SK-N-SH (cell line): Measurements from ENCODE around the gene EDN2. TPM values are rescaled to one million over a fixed set of nuclear protein-coding genes. Genes with fewer than 3 reads are reported as not detected.
A peak's percentile ranks its signal among the peaks of the same experiment; 100 is the strongest.

Source experiments
- CTCF ChIA-PET: fragments of 300-600, 350-600 bp; formaldehyde crosslinking; extraction: SDS; loops from one replicate; lab custom pipeline; 2021; lab: Yijun Ruan, JAX
- POLR2A ChIA-PET: fragments of 350-600 bp; sonication (Branson Sonifier 250); formaldehyde crosslinking; extraction: SDS; loops from one replicate; lab custom pipeline; 2020; ENCODE audit warnings: antibody characterized with exemption, inconsistent platforms; lab: Yijun Ruan, JAX
- DNase-seq: peaks from one replicate; pipeline ENCODE4 v3.0.0; 2012
- H2AFZ ChIP-seq: fragments of 200-600 bp; sonication (generic); 2 replicates; pipeline ENCODE4 v1.8.1; 2016; ENCODE audit warnings: antibody characterized with exemption, mild to moderate bottlenecking, low read depth
- H3F3A ChIP-seq: fragments of 200-600 bp; sonication (generic); replicated peaks from 2 replicates; pipeline ENCODE3; 2016; ENCODE audit warnings: antibody characterized with exemption, mild to moderate bottlenecking; ENCODE audit not compliant: insufficient read depth
- H3K27ac ChIP-seq, 2 experiments: fragments of 200-500 bp in 1 of 2; fragments of 200-600 bp in 1 of 2; sonication (Bioruptor generic) in 1 of 2; sonication (generic), shearing (Covaris generic) in 1 of 2; 2 replicates each; pipeline versions ENCODE4 v1.5.1 to v1.6.1; 2014 to 2016; ENCODE audit warnings: low read depth in 2 of 2, inconsistent platforms in 1 of 2, low read length in 1 of 2, mild to moderate bottlenecking in 1 of 2, mixed read lengths in 1 of 2
- H3K27me3 ChIP-seq: fragments of 200-600 bp; sonication (generic), shearing (Covaris generic); 2 replicates; pipeline ENCODE4 v1.6.1; 2016; ENCODE audit warnings: mixed run types; ENCODE audit not compliant: insufficient read depth
- H3K36me3 ChIP-seq, 2 experiments: fragments of 200-500 bp in 1 of 2; fragments of 200-600 bp in 1 of 2; sonication (Bioruptor generic) in 1 of 2; sonication (generic) in 1 of 2; replicated peaks in 1 of 2; 2 replicates each; pipeline versions ENCODE3 to v1.5.1; 2014 to 2016; ENCODE audit warnings: low read length in 1 of 2, mild to moderate bottlenecking in 1 of 2; ENCODE audit not compliant: insufficient read depth in 2 of 2, control insufficient read depth in 1 of 2
- H3K4me1 ChIP-seq, 2 experiments: fragments of 200-500 bp in 1 of 2; fragments of 200-600 bp in 1 of 2; sonication (Bioruptor generic) in 1 of 2; sonication (generic), shearing (Covaris generic) in 1 of 2; 2 replicates each; pipeline versions ENCODE4 v1.5.1 to v1.6.1; 2014 to 2016; ENCODE audit warnings: low read depth in 1 of 2, low read length in 1 of 2, mixed run types in 1 of 2; ENCODE audit not compliant: insufficient read depth in 2 of 2, control insufficient read depth in 1 of 2
- H3K4me2 ChIP-seq: fragments of 200-600 bp; sonication (generic), shearing (Covaris generic); 2 replicates; pipeline ENCODE4 v1.6.1; 2017; ENCODE audit warnings: mixed run types
- H3K4me3 ChIP-seq, 2 experiments: fragments of 200-500 bp in 1 of 2; fragments of 200-600 bp in 1 of 2; sonication (Bioruptor generic) in 1 of 2; sonication (generic), shearing (Covaris generic) in 1 of 2; 2 replicates each; pipeline versions ENCODE4 v1.5.1 to v1.8.1; 2014 to 2016; ENCODE audit warnings: low read depth in 2 of 2, inconsistent platforms in 1 of 2, low read length in 1 of 2, mild to moderate bottlenecking in 1 of 2, mixed read lengths in 1 of 2, moderate library complexity in 1 of 2
- H3K79me2 ChIP-seq: fragments of 200-600 bp; sonication (generic); 2 replicates; pipeline ENCODE4 v1.8.1; 2017; ENCODE audit warnings: mild to moderate bottlenecking; ENCODE audit not compliant: insufficient read depth
- H3K9ac ChIP-seq: fragments of 200-600 bp; sonication (generic); 2 replicates; pipeline ENCODE4 v1.6.1; 2017; ENCODE audit warnings: mixed run types
- H3K9me2 ChIP-seq: fragments of 200-600 bp; sonication (generic); 2 replicates; pipeline ENCODE4 v1.6.1; 2017; ENCODE audit warnings: mixed run types
- H3K9me3 ChIP-seq: fragments of 200-600 bp; sonication (generic); 2 replicates; pipeline ENCODE4 v1.6.1; 2017; ENCODE audit warnings: mixed run types, mild to moderate bottlenecking, moderate library complexity
- H4K20me1 ChIP-seq: fragments of 200-600 bp; sonication (generic); 2 replicates; pipeline ENCODE4 v1.6.1; 2017; ENCODE audit warnings: mild to moderate bottlenecking, mixed run types; ENCODE audit not compliant: insufficient read depth
- CTCF ChIP-seq: fragments of 200-600 bp; sonication (generic); IDR thresholded peaks from 2 replicates; pipeline ENCODE4 v1.6.1; 2017; ENCODE audit warnings: antibody characterized with exemption, mild to moderate bottlenecking, moderate library complexity
- EP300 ChIP-seq, 2 experiments: IDR thresholded peaks; 2 replicates each; pipeline versions ENCODE4 v1.4.0 to v1.6.1; 2012; ENCODE audit warnings: borderline replicate concordance in 1 of 2, low read depth in 1 of 2, low read length in 1 of 2
- FOSL2 ChIP-seq: IDR thresholded peaks from 2 replicates; pipeline ENCODE4 v1.4.0; 2012; ENCODE audit warnings: low read depth, mild to moderate bottlenecking, moderate library complexity, borderline replicate concordance
- NRF1 ChIP-seq: IDR thresholded peaks from 2 replicates; pipeline ENCODE4 v1.6.1; 2012; ENCODE audit warnings: low read depth, mild to moderate bottlenecking, low read length
- POLR2AphosphoS5 ChIP-seq: IDR thresholded peaks from 2 replicates; pipeline ENCODE4 v1.6.1; 2012; ENCODE audit warnings: low read depth, low read length
- RAD21 ChIP-seq: IDR thresholded peaks from 2 replicates; pipeline ENCODE4 v1.6.1; 2012; ENCODE audit warnings: mild to moderate bottlenecking, low read length
- RXRA ChIP-seq: IDR thresholded peaks from 2 replicates; pipeline ENCODE4 v1.4.0; 2012; ENCODE audit warnings: low read depth, mild to moderate bottlenecking, borderline replicate concordance
- USF1 ChIP-seq: IDR thresholded peaks from 2 replicates; pipeline ENCODE4 v1.4.0; 2012; ENCODE audit warnings: low read depth, borderline replicate concordance
- WGBS: methylation state at CpG from one replicate; pipeline ENCODE4 v1.1.6; 2017; ENCODE audit warnings: low lambda C conversion rate; 5-methylcytosine and 5-hydroxymethylcytosine counted together
- polyA plus RNA-seq, 3 experiments: library from polyadenylated mRNA; depleted of rRNA; stranded (reverse); fragments of >200 nt; gene quantifications; 2 replicates each; pipeline ENCODE4 v1.2.3, GENCODE V29; 2012

EDN2 gene
- polyA plus RNA-seq, 1 of the 3 experiments (the other 2 are of a cell fraction): 0.97 TPM

- Histone ChIP-seq H3K9me2 (no peaks in the 10 kb centered on the region), H3K4me1 (peaks cover 0 to 22% of the 10 kb centered on the region in 2 experiments; a peak in 1 of 4 replicates), H3K4me3 (no peak overlapping the region), H3F3A (no peaks in the 10 kb centered on the region), H3K27me3 (no peaks in the 10 kb centered on the region), H2AFZ (no peak overlapping the region), H3K4me2 (no peak overlapping the region), H3K9ac (no peak overlapping the region), H4K20me1 (no peaks in the 10 kb centered on the region), H3K36me3 (peaks cover 0 to 26% of the 10 kb centered on the region in 2 experiments)
- DNase-seq: no peak
- 78% methylated on average over 7 of the region's 7 CpGs for WGBS
- peak in 1 of 2 experiments; percentile 40; a peak in 1 of 4 replicates for TF ChIP-seq EP300 (IDR thresholded peaks at IDR 0.05; ENCODE audit: borderline replicate concordance in 1 of 2, low read depth in 1 of 2, low read length in 1 of 2)
- TF ChIP-seq NRF1: no peak
- TF ChIP-seq, all 33 proteins: peak for 1
- Histone ChIP-seq H3K9me3 (no peaks in the 10 kb centered on the region), H3K27ac (peak overlapping the region in 1 of 2 experiments; percentile 39; a peak in 1 of 4 replicates), H3K79me2 (peaks cover 3% of the 10 kb centered on the region; the same call in 1 of the 2 replicates)
- ChIA-PET POLR2A (interaction anchor here (2.2 kb wide), 1 partner anchor 9 kb away, joined by 7 read pairs; no protein-coding TSS in a partner anchor), CTCF (interaction anchor here (1.8 to 2.3 kb wide), 2 partner anchors 9 to 52 kb away, joined by 8 to 15 read pairs; no protein-coding TSS in a partner anchor)
These were observed 19.6 kb downstream of the EDN2 start for GRCh38 chr1:41464885-41465284.

- no peak overlapping the region for H3K9ac ChIP-seq
- H3K27ac ChIP-seq: no peak overlapping the region
- no peaks in the 10 kb centered on the region for H3K27me3 ChIP-seq
- no peaks in the 10 kb centered on the region for H3K9me3 ChIP-seq
- H3K4me2 ChIP-seq: no peak overlapping the region
- H4K20me1 ChIP-seq: no peaks in the 10 kb centered on the region
- ChIA-PET POLR2A (interaction anchor here (0.8 to 2.2 kb wide), 2 partner anchors 8 to 11 kb away, joined by 3 to 7 read pairs; no protein-coding TSS in a partner anchor), CTCF (interaction anchor here (2.0 to 2.3 kb wide), 2 partner anchors 21 to 53 kb away, joined by 5 to 15 read pairs; partner anchors contain the start of gene EDN2)
- H3K4me3 ChIP-seq: no peak overlapping the region
- TF ChIP-seq POLR2AphosphoS5 (no peak), RAD21 (no peak), FOSL2 (no peak), USF1 (no peak)
- DNase-seq: no peak
- 100% methylated on average over 1 of the region's 2 CpGs for WGBS
- H3K4me1 ChIP-seq: peaks cover 7 to 22% of the 10 kb centered on the region in 2 experiments; a peak in 2 of 4 replicates
- no peaks in the 10 kb centered on the region for H3F3A ChIP-seq
- peaks cover 13% of the 10 kb centered on the region; the same call in 1 of the 2 replicates for H3K79me2 ChIP-seq
- no peak overlapping the region for H2AFZ ChIP-seq
- no peaks in the 10 kb centered on the region for H3K9me2 ChIP-seq
- H3K36me3 ChIP-seq: peaks cover 0 to 26% of the 10 kb centered on the region in 2 experiments
These were observed 21.0 kb downstream of the EDN2 start for GRCh38 chr1:41463516-41463915.

- Histone ChIP-seq H3K27ac (no peak overlapping the region), H4K20me1 (no peaks in the 10 kb centered on the region), H3K9me2 (no peaks in the 10 kb centered on the region), H2AFZ (no peak overlapping the region), H3K4me1 (peaks cover 9 to 26% of the 10 kb centered on the region in 2 experiments; a peak in 2 of 4 replicates), H3K79me2 (peaks cover 17% of the 10 kb centered on the region; the same call in 1 of the 2 replicates), H3K4me2 (no peak overlapping the region), H3K9me3 (no peaks in the 10 kb centered on the region), H3F3A (no peaks in the 10 kb centered on the region), H3K4me3 (no peak overlapping the region), H3K36me3 (peaks cover 0 to 26% of the 10 kb centered on the region in 2 experiments), H3K27me3 (no peaks in the 10 kb centered on the region), H3K9ac (no peak overlapping the region)
- ChIA-PET POLR2A (no interaction called here), CTCF (interaction anchor here (0.8 to 2.0 kb wide), 4 partner anchors 13 to 180 kb away, joined by 3 to 5 read pairs (median 4); partner anchors contain the start of gene EDN2)
- 100% methylated on average over 2 of the region's 2 CpGs for whole genome bisulfite sequencing
- TF ChIP-seq CTCF (peak; percentile 11; the same call in 1 of the 2 replicates), RXRA (no peak)
- no peak for DNase-seq
These were observed 21.8 kb downstream of the EDN2 start for GRCh38 chr1:41462680-41463004.
